K562 (cell line): ENCODE data around the gene EFNA2. TPM values are rescaled to one million over a fixed set of nuclear protein-coding genes. Genes with fewer than 3 reads are reported as not detected.

Source experiments
- CBFA2T3 ChIP-seq: fragments of 450-650 bp; IDR thresholded peaks from 2 replicates; pipeline ENCODE4 v1.6.1; 2017
- CREB3 ChIP-seq: fragments of 450-650 bp; conservative IDR thresholded peaks from 2 replicates; pipeline ENCODE4 v1.6.1; 2016; ENCODE audit warnings: missing genetic modification characterization, low read depth, mild to moderate bottlenecking, missing compliant biosample characterization, moderate library complexity
- DDX20 ChIP-seq: fragments of 450-650 bp; IDR thresholded peaks from 2 replicates; pipeline ENCODE4 v1.6.1; 2016; ENCODE audit warnings: missing genetic modification characterization, low read depth, mild to moderate bottlenecking, missing compliant biosample characterization, moderate library complexity
- ELF4 ChIP-seq: fragments of 450-650 bp; formaldehyde crosslinking; IDR thresholded peaks from 2 replicates; pipeline ENCODE4 v1.4.0; 2022; ENCODE audit warnings: missing genetic modification characterization
- EWSR1 ChIP-seq: fragments of 450-650 bp; IDR thresholded peaks from 2 replicates; pipeline ENCODE4 v1.6.1; 2018; ENCODE audit warnings: borderline replicate concordance, mild to moderate bottlenecking, low read depth, moderate library complexity; ENCODE audit not compliant: partially characterized antibody
- EZH2 ChIP-seq: IDR thresholded peaks from 2 replicates; pipeline ENCODE4 v1.6.1; 2012; ENCODE audit warnings: low read depth, mild to moderate bottlenecking, inconsistent platforms, low read length, borderline replicate concordance
- GATAD2B ChIP-seq: fragments of 450-650 bp; IDR thresholded peaks from 2 replicates; pipeline ENCODE4 v1.6.1; 2017; ENCODE audit warnings: mild to moderate bottlenecking, borderline replicate concordance
- HDAC6 ChIP-seq: IDR thresholded peaks from 2 replicates; pipeline ENCODE4 v1.6.1; 2012; ENCODE audit warnings: low read depth, mild to moderate bottlenecking, control low read depth, inconsistent platforms, low read length, moderate library complexity
- HLTF ChIP-seq: fragments of 450-650 bp; IDR thresholded peaks from 2 replicates; pipeline ENCODE4 v1.6.1; 2016
- KDM4B ChIP-seq, 2 experiments: fragments of 450-650 bp in 1 of 2; sonication (generic) in 1 of 2; IDR thresholded peaks; 2 replicates each; pipeline ENCODE4 v1.6.1; 2016 to 2017; ENCODE audit warnings: borderline replicate concordance in 2 of 2, antibody characterized with exemption in 1 of 2, low read depth in 1 of 2, mild to moderate bottlenecking in 1 of 2
- MAZ ChIP-seq, 2 experiments: fragments of 450-650 bp in 1 of 2; sonication (generic) in 1 of 2; formaldehyde crosslinking; IDR thresholded peaks in 1 of 2; conservative IDR thresholded peaks in 1 of 2; 2 replicates each; pipeline versions ENCODE4 v1.4.0 to v1.5.0; 2020; ENCODE audit warnings: mild to moderate bottlenecking in 1 of 2, missing genetic modification reagents in 1 of 2
- NFIX ChIP-seq: fragments of 250-450 bp; sonication (Bioruptor Pico); IDR thresholded peaks from 2 replicates; pipeline ENCODE4 v1.4.0; 2020; ENCODE audit warnings: low read depth, mild to moderate bottlenecking, moderate library complexity
- POLR2G ChIP-seq: fragments of 200-400 bp; formaldehyde crosslinking; IDR thresholded peaks from 2 replicates; pipeline ENCODE4 v1.6.1; 2017; ENCODE audit warnings: low read depth, mild to moderate bottlenecking, antibody characterized with exemption, low read length, moderate library complexity
- POLR3A ChIP-seq: IDR thresholded peaks from 2 replicates; pipeline ENCODE4 v1.6.1; 2011; ENCODE audit warnings: borderline replicate concordance, mild to moderate bottlenecking, moderate library complexity; ENCODE audit not compliant: insufficient read length, insufficient read depth; ENCODE audit errors: extremely low read depth
- RBM25 ChIP-seq: fragments of 200-400 bp; formaldehyde crosslinking; IDR thresholded peaks from 2 replicates; pipeline ENCODE4 v1.6.1; 2018; ENCODE audit warnings: low read length, low read depth, moderate library complexity; ENCODE audit not compliant: severe bottlenecking
- TARDBP ChIP-seq: fragments of 450-650 bp; IDR thresholded peaks from 2 replicates; pipeline ENCODE4 v1.6.1; 2016
- TBP ChIP-seq: optimal IDR thresholded peaks from 2 replicates; pipeline ENCODE3; 2011; ENCODE audit warnings: low read depth, low read length, improper control_type of control experiment
- ZBTB11 ChIP-seq, 3 experiments: fragments of 200-800 bp in 1 of 3; fragments of 250-450 bp in 1 of 3; fragments of 450-650 bp in 1 of 3; sonication (Bioruptor Pico) in 1 of 3; sonication (Bioruptor generic) in 1 of 3; formaldehyde crosslinking in 1 of 3; IDR thresholded peaks; 2 replicates each; pipeline versions ENCODE4 v1.6.1 to v1.8.0; 2016 to 2022; ENCODE audit warnings: mild to moderate bottlenecking in 2 of 3, missing genetic modification characterization in 2 of 3, missing compliant biosample characterization in 1 of 3, moderate library complexity in 1 of 3
- ZNF41 ChIP-seq: fragments of 250-450 bp; sonication (Bioruptor Pico); conservative IDR thresholded peaks from 2 replicates; pipeline ENCODE4 v1.4.0; 2020; ENCODE audit warnings: mild to moderate bottlenecking
- ZNF740 ChIP-seq, 3 experiments: fragments of 200-800 bp in 1 of 3; sonication (Bioruptor generic) in 1 of 3; sonication (generic) in 1 of 3; formaldehyde crosslinking in 1 of 3; IDR thresholded peaks; 2 replicates each; pipeline versions ENCODE4 v1.6.1 to v1.8.0; 2016 to 2022; ENCODE audit warnings: mild to moderate bottlenecking in 2 of 3, missing compliant biosample characterization in 2 of 3, missing genetic modification characterization in 2 of 3, missing genetic modification reagents in 1 of 3
- polyA plus RNA-seq, 8 experiments: library from polyadenylated mRNA; depleted of rRNA in 4 of 8; stranded (reverse) in 5 of 8; unstranded in 3 of 8; fragments of >200 nt; fragmentation: Nextera tagmentation in 2 of 8; fragmentation: Illumina TruSeq in 1 of 8; extraction: Ambion mirVana in 2 of 8; extraction: Trizol in 1 of 8; gene quantifications; 2 replicates each; pipeline versions ENCODE4 v1.2.1 to v1.2.3, GENCODE V29; 2011 to 2014; ENCODE audit warnings: inconsistent platforms in 1 of 8, missing spikeins in 1 of 8
- total RNA-seq, 7 experiments: library from RNA; depleted of rRNA in 6 of 7; stranded (reverse); fragments of >200 nt in 6 of 7; fragmentation: Illumina TruSeq in 2 of 7; extraction: Trizol in 2 of 7; gene quantifications; 2 replicates each; pipeline versions ENCODE4 v1.2.1 to v1.2.3, GENCODE V29; 2011 to 2021; ENCODE audit warnings: low replicate concordance in 1 of 7

The EFNA2 gene
- total and polyA plus RNA-seq, 9 of the 15 experiments (the other 6 are each of a cell fraction or from before 2014, with no cell fraction given) = 0.11 to 0.44 (median 0.15) TPM; not detected in 6

GRCh38 chr19:1239796-1240737 is 45.6 kb upstream of the EFNA2 start (continued):
- TF ChIP-seq EWSR1 (no peak), CREB3 (tag) (no peak), ZBTB11 (CRISPR knock-in tag; IDR thresholded peaks at IDR 0.05) (peak in 2 of 3 experiments; percentile 25 to 40; a peak in 2 of 6 replicates), HDAC6 (no peak), POLR3A (no peak), ZNF41 (CRISPR knock-in tag) (no peak), MAZ (CRISPR knock-in tag; conservative IDR thresholded peaks at IDR 0.05 in 1 of 2, IDR thresholded peaks at IDR 0.05 in 1 of 2) (peak; percentile 71 to 99), ZNF740 (CRISPR knock-in tag; IDR thresholded peaks at IDR 0.05) (peak; percentile 93), ZNF740 (tag; IDR thresholded peaks at IDR 0.05) (peak in 1 of 2 experiments; percentile 61; a peak in 1 of 4 replicates), TBP (peak; percentile 25), KDM4B (IDR thresholded peaks at IDR 0.05; ENCODE audit: borderline replicate concordance in 2 of 2, low read depth in 1 of 2) (no peak), EZH2 (no peak), NFIX (CRISPR knock-in tag) (no peak), POLR2G (peak; percentile 74), HLTF (no peak), CBFA2T3 (no peak), RBM25 (no peak), DDX20 (tag) (no peak), TARDBP (peak; percentile 91; the same call in 1 of the 2 replicates), ELF4 (0 out of 2 replicates have a peak, but pooled peaks have one; percentile 23), GATAD2B (peak; percentile 99)
